Endometrium (tissue), 2 donors: ENCODE data around the gene HPDL.

ENCODE experiments used
- FAIRE-seq: peaks from 2 replicates; lab custom pipeline; 2012; peaks lifted over from hg19 to GRCh38; lab: Jason Lieb, UNC
- donor health status: control.
- donor health status: control.

The HPDL gene

DNA sequence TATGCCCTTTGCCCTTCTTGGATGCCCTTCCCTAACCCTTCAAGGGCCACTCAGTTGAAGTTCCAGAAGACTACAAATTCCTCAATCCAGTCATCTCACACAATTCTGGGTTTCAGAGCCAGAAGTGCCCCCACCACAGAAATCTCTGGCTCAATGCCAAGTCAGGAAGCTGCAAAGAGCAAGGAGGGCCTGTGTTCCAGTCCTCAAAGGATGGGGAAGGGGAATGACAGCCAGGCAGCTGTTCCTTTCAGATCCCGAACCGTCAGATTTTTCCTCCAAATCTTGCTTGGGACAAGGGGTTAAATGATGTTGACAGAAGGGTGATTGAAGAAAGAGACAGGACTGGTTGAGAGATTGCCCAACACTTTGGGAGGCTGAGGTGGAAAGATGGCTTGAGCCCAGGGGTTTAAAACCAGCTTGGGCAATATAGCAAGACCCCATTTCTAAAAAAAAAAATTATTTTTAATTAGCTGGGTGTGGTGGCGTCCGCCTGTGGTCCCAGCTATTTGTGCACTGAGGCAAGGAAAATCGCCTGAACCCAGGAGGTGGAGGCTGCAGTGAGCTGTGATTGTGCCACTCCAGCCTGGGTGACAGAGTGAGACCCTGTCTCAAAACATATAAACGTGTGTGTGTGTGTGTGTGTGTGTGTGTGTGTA, 716 bp upstream of the HPDL start:
- no peak for FAIRE-seq

DNA sequence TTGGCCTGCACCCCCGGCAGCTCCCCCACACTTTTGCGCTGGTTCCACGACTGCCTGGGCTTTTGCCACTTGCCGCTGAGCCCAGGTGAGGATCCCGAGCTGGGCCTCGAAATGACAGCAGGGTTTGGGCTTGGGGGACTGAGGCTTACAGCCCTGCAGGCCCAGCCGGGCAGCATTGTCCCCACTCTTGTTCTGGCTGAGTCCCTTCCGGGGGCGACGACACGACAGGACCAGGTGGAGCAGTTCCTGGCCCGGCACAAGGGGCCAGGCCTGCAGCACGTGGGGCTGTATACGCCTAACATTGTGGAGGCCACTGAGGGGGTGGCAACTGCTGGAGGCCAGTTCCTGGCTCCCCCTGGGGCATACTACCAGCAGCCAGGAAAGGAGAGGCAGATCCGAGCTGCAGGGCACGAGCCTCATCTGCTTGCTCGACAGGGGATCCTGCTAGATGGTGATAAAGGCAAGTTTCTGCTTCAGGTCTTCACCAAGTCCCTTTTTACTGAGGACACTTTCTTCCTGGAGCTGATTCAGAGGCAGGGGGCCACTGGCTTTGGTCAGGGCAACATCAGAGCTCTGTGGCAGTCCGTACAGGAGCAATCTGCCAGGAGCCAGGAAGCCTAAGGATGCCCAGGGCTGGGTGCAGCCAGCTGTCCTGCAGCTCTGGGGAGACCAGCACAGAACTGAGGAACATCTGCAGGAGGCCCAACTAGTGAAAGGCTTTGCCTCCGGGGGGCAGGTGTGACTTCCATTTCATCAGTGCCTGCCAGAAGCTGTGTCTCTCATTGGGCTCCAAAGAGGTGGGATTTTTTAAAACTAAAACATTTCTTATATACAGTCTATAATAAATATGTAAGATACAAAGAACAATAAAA, 1.2 kb downstream of the HPDL start:
- FAIRE-seq, result no peak

- FAIRE-seq, result no peak
These were observed 2.0 kb downstream of the HPDL start for GRCh38 chr1:45328680-45329079.

DNA sequence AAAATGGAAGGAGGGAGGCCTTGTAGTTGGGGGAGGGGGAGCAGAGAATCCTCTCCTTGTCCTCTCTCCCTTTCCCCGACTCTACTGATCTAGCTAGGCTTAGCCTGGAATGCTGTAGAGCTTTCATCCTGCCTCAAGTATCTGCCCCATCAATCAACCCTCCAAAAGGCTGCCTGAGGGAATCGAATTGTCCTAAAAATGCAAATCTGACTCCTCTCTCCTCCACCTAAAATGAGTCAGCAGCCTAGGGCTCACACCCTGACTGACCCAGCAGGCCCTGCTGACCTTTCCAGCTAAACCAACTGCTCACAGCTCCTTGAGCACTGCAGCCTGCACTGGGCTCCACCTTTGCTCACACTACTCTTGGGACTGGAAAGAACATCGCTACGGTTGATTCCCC, 2.8 kb downstream of the HPDL start:
- no peak for FAIRE-seq

GRCh38 chr1:45331436-45332345, 5.0 kb downstream of the HPDL start:
- FAIRE-seq, result no peak

GRCh38 chr1:45332346-45332720, 5.6 kb downstream of the HPDL start:
- FAIRE-seq, result no peak

DNA sequence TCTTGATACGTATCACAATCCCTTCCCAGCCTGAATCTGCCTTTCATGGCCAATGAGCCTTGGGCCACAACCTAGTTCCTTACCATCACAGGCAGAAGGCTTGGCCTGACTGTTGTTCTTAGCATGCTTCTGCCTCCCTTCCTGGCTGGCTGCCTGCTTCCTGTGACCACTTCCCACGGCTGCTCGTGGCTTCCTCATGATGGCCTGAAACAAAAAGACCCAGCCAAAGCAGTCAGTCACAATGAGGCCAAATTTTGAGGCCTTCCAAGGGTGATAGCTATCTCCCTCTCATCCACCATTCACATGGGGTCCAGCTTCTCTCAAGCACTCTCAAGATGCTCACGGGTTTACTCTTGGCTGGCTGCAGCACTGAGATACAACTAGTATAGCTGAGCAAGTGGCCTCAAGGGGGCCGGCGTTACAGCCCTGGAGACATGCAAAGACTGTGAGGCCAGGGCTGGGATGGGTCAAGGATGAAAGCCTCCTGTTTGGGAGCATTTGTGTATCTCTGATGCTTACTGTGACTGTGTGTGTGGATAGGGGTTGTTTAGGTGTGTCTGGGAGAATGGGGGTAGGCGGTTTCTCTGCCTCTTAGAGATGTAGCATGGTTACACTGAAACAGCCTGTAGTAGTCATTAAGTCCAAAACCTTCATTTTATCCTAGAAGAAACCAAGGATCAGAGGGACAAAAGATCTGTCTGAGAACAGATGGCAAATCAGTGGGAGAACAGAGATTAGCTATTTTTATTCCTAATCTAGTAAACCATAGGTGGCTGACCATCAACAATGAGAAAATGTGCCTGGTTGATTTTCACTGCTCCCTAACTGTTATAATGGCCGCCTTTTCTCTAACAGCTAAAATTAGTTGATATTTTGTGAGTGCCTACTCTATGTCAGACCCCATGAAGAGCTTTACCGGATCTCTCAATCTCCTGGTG, 7.9 kb downstream of the HPDL start:
- FAIRE-seq, result no peak

- no peak for FAIRE-seq
These were observed 9.2 kb downstream of the HPDL start for GRCh38 chr1:45335855-45336324.

GRCh38 chr1:45337630-45338325, 11.1 kb downstream of the HPDL start:
- FAIRE-seq, result no peak

DNA sequence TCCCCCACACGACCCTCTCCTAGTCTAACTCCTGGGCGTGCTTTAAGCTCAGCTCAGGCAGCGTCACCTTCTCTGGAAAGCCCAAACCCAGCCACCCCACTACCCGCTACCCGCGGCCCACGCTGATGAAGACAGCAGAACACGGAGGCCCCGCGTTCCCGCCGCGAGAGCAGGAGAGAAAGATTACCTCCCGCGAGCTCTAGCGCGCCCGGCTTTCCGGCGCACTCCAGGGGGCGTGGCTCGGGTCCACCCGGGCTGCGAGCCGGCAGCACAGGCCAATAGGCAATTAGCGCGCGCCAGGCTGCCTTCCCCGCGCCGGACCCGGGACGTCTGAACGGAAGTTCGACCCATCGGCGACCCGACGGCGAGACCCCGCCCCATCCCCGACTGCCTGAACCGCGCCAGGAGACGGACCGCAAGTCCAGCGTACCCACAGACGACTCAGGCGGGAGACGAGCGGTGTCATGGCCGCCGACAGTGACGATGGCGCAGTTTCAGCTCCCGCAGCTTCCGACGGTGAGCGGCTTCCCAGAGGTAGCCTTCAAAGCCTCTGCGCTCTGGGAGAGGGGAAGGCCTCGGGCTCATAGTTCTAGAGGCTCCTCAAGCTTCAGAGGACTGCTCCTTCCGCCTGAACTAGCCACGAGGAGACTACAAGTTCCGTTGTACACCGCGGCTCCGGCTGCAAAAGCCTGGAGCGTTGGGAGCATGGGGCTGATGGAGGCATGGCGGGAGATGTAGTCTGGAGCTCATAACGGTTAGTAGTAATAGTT, 13.3 kb downstream of the HPDL start, which contains the start of the genes MUTYH and TOE1:
TSS of gene MUTYH (minus strand) at position 652 of the 770 bp plus-strand sequence. CDS start 5,935 bp downstream, outside the sequence.
TSS of gene TOE1 (plus strand) at position 382 of the 770 bp plus-strand sequence. CDS start at position 465, 83 bp downstream.
- peak; percentile 43 for FAIRE-seq

GRCh38 chr1:45340816-45341466, 14.2 kb downstream of the HPDL start:
- no peak for FAIRE-seq

DNA sequence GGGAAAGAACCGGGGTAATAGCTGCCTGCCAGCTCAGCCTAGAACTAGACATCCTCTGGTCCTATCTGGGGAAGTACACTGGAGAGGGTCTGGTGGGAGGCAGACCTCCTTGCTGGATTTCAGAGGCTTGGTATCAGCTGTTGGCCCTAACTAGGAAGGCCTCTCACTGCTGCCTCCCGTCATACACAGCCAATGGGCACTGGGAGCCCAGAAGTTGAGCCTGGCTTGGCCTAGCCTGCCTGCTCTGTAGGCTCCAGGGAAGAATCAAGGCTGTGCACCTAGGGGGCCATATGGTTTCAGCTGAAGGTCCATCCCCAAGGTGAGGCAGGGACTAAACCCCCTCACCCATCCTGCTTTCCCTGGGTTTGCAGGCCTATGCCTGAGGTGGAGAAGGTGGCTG, 17.8 kb downstream of the HPDL start:
- FAIRE-seq, result no peak

- FAIRE-seq, result no peak
These were observed 18.3 kb downstream of the HPDL start for GRCh38 chr1:45345014-45345413.

DNA sequence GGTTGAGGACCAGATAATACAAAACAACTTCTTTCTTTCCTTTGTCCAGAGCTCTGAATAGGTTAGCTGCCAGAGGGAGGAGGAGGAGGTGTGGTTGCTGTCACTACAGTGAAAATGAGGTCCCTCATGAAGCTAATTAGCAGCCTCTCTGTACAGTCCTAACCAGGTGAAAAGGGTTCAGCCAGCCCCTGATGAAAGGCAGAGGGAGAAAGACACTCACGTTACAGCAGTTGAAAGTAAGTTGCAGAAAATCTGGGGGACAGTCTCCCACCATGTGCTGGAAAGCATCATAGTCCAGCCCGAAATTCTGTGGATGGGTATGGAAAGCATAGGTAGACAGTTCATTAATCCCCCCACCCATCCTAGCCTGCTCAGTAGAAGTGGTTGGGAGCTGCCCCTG, 19.8 kb downstream of the HPDL start:
- no peak for FAIRE-seq

DNA sequence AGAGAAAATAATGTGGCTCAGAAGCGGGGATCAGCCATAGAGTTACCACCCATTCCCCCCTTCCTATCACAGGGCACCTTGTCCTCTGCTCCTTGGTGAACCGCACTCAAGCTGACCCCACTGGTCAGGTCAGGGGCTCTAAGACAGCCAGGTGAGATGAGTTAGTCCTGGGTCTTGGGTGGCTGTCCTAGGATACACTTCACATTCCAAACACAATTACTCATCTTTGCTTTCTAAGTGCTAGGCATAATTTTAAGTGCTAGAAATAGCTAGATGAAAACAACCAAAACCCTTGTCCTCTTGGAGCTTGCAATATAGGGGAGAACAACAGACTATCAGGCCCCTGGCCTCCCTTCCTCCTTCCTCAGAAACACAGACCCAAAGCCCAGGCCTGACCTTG, 21.3 kb downstream of the HPDL start:
- FAIRE-seq, result no peak

DNA sequence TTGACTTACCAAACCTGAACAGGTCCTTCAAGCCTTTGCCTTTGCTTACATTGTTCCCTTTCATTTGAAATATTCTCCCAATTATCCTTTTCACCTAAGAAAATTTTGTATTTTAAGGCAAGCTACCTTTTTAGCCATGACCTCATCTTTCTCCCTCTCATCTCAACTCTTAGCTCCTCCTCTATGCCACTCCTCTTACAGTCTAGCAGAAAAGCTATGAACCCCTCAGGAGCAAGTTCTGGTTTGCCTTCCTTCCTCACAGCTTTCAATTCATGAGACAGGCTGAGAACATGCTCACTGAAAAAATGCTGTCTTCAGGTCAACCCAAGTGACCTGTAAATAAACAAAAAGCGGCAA, 21.9 kb downstream of the HPDL start:
- no peak for FAIRE-seq

DNA sequence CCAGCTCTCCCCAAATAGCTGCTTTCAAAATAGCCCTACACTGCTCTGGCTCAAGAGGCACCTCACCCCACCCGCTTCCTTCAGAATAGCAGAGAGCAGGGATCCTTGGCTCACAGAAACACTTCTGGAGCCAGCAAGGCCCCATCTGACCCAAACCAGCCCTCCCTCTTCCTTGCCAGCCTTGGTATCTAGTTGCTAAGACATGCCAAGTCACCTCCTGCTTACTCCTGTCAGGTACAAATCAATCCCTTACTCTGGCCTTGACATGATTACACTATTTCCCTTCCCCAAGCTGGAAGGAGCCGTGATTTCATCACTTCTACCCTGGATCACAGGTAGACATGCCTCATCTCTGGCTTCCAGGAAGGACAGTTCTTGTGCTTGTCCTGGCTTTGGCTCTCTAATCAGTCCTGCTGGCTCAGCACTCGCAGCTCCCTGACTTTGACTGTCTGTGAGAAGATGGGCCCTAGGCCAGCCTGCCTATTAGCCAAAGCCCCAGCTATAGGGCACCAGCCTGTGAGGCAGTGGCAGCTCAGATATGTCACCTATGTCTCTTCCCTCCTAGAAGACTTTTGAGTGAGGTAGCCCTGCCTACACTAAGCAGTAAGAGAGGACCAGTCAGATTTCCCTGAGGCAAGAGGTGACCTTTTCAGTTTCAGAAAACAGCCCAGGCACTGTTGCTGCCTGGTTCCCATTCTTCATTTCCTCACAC, 22.4 kb downstream of the HPDL start:
- no peak for FAIRE-seq

DNA sequence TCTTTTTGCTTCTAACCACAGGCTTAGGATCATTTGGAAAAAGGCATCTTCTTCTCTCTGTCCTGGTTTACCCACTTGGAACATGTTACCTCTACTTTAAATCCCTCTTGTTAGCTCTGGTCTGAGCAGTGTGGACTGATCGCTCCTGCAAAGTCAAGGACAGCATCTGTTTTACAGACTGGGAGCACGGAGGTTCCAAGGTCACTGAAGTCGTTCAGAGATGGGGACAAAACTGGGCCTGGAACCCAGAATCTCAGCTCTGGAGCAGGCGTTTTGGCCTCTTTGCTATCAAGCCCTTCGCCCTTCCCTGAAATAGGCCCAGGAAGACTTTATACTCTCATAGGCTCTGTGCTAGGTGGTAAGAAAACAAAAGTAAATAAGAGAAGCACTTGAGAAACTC, 24.8 kb downstream of the HPDL start:
- FAIRE-seq, result no peak

DNA sequence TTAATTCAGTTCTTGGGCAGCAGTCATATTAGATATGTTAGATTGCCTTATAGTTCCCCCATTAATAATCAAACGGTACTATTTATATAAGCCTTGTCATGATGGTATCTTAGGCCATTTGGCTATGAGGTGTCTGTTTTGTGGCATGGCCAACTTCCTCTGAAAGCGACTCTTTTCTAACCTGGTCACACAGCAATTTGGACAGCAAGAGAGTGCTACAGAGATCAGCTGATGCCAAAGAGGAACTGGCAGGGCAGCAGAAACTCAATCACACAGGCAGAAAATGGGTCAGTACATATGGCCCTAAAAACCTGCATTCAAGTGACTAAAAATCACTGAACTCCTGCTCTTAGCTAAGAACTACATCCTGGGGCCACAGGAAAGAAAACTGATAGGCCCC, 27.0 kb downstream of the HPDL start:
- FAIRE-seq, result no peak
